HepG2 (cell line): ENCODE measurements around the gene COBL. TPM values are rescaled to one million over a fixed set of nuclear protein-coding genes. Genes with fewer than 3 reads are reported as not detected.

Experiments used
- ATAC-seq: fragments of 200-7000 bp; cut with Tn5 transposase; 3 replicates; pipeline ENCODE4 v1.9.1; 2020; ENCODE audit warnings: mild to moderate bottlenecking, moderate library complexity
- BruUV-seq: library from RNA; stranded (reverse); fragments of 400-500 nt; replicated peaks from 2 replicates; lab custom pipeline; 2021; lab: Mats Ljungman, UMichigan
- CTCF ChIA-PET: fragments of 300-600 bp; formaldehyde crosslinking; extraction: SDS; loops from one replicate; lab custom pipeline; 2021; ENCODE audit warnings: low total read pairs, inconsistent platforms, low intra/inter-chr PET ratio; lab: Yijun Ruan, JAX
- POLR2A ChIA-PET: fragments of 350-600 bp; sonication (Branson Sonifier 250); formaldehyde crosslinking; loops from one replicate; lab custom pipeline; 2020; ENCODE audit warnings: antibody characterized with exemption, inconsistent platforms; lab: Yijun Ruan, JAX
- DNase-seq: peaks from one replicate; pipeline ENCODE4 v3.0.0-alpha.2; 2015; ENCODE audit warnings: low spot score
- FAIRE-seq: peaks from 3 replicates; lab custom pipeline; 2011; peaks lifted over from hg19 to GRCh38; lab: Jason Lieb, UNC
- H2AFZ ChIP-seq: one replicate; pipeline ENCODE4 v1.6.1; 2011; ENCODE audit warnings: low read length, inconsistent platforms
- H3K27ac ChIP-seq: fragments of 300-600 bp; 3 replicates; pipeline ENCODE4 v1.8.0; 2011; ENCODE audit warnings: mixed run types, mild to moderate bottlenecking, mixed read lengths, low read length, inconsistent platforms; ENCODE audit not compliant: insufficient read depth; ENCODE audit errors: extremely low read length
- H3K27me3 ChIP-seq, 2 experiments: fragments of 200-600 bp in 1 of 2; 2 replicates in 1 of 2; 3 replicates in 1 of 2; pipeline versions ENCODE4 v1.6.0 to v1.8.0; 2011; ENCODE audit warnings: low read length in 2 of 2, mild to moderate bottlenecking in 2 of 2, moderate library complexity in 2 of 2, inconsistent platforms in 1 of 2; ENCODE audit not compliant: insufficient read depth in 2 of 2, control insufficient read depth in 1 of 2
- H3K36me3 ChIP-seq, 2 experiments: fragments of 200-600 bp in 1 of 2; replicated peaks in 1 of 2; 2 replicates in 1 of 2; 3 replicates in 1 of 2; pipeline versions ENCODE4 v1.5.1 to v1.8.0; 2011; ENCODE audit warnings: low read length in 2 of 2, inconsistent platforms in 1 of 2; ENCODE audit not compliant: insufficient read depth in 2 of 2, control insufficient read depth in 1 of 2
- H3K4me1 ChIP-seq: 2 replicates; pipeline ENCODE4 v1.5.1; 2012; ENCODE audit warnings: low read length, inconsistent platforms; ENCODE audit not compliant: insufficient read depth
- H3K4me2 ChIP-seq: 2 replicates; pipeline ENCODE4 v1.6.0; 2011; ENCODE audit warnings: low read depth, low read length, inconsistent platforms
- H3K4me3 ChIP-seq, 3 experiments: fragments of 200-600 bp in 1 of 3; sonication (generic), shearing (Covaris generic) in 1 of 3; replicated peaks in 1 of 3; 2 replicates each; pipeline ENCODE4 v1.5.1; 2011 to 2016; ENCODE audit warnings: low read length in 3 of 3, inconsistent platforms in 2 of 3, low read depth in 2 of 3, mild to moderate bottlenecking in 2 of 3, control low read depth in 1 of 3, mixed read lengths in 1 of 3; ENCODE audit not compliant: insufficient read depth in 1 of 3
- H3K79me2 ChIP-seq: one replicate; pipeline ENCODE4 v1.6.1; 2011; ENCODE audit warnings: low read length, inconsistent platforms; ENCODE audit not compliant: insufficient read depth
- H3K9ac ChIP-seq: 2 replicates; pipeline ENCODE4 v1.6.0; 2011; ENCODE audit warnings: mild to moderate bottlenecking, low read depth, low read length, inconsistent platforms; ENCODE audit not compliant: insufficient read depth
- H3K9me3 ChIP-seq: 2 replicates; pipeline ENCODE4 v1.5.1; 2012; ENCODE audit warnings: mild to moderate bottlenecking, low read length
- H4K20me1 ChIP-seq: 2 replicates; pipeline ENCODE4 v1.6.0; 2011; ENCODE audit warnings: inconsistent platforms, mild to moderate bottlenecking, low read length, moderate library complexity; ENCODE audit not compliant: insufficient read depth
- ATF7 ChIP-seq, 2 experiments: fragments of 450-650 bp in 1 of 2; sonication (generic) in 1 of 2; formaldehyde crosslinking in 1 of 2; IDR thresholded peaks; 2 replicates each; pipeline versions ENCODE4 v1.4.0 to v1.6.1; 2016 to 2020; ENCODE audit warnings: antibody characterized with exemption in 1 of 2, mild to moderate bottlenecking in 1 of 2, missing genetic modification reagents in 1 of 2
- CBX5 ChIP-seq: sonication (generic); formaldehyde crosslinking; IDR thresholded peaks from 2 replicates; pipeline ENCODE4 v1.4.0; 2020; ENCODE audit warnings: missing genetic modification reagents, borderline replicate concordance
- KAT8 ChIP-seq: IDR thresholded peaks from 2 replicates; pipeline ENCODE4 v1.6.1; 2016; ENCODE audit warnings: missing genetic modification reagents, missing compliant biosample characterization
- KLF12 ChIP-seq: sonication (generic); formaldehyde crosslinking; IDR thresholded peaks from 2 replicates; pipeline ENCODE4 v1.4.0; 2020; ENCODE audit warnings: missing genetic modification reagents, borderline replicate concordance
- RARA ChIP-seq: IDR thresholded peaks from 2 replicates; pipeline ENCODE4 v1.6.1; 2016; ENCODE audit warnings: missing genetic modification reagents, missing compliant biosample characterization
- SNAPC2 ChIP-seq: sonication (generic); formaldehyde crosslinking; IDR thresholded peaks from 2 replicates; pipeline ENCODE4 v1.8.1; 2022; ENCODE audit warnings: mild to moderate bottlenecking, missing genetic modification reagents
- ZBTB7A ChIP-seq: sonication (generic); formaldehyde crosslinking; IDR thresholded peaks from 2 replicates; pipeline ENCODE4 v1.8.0; 2022; ENCODE audit warnings: mild to moderate bottlenecking, missing genetic modification reagents
- ZNF431 ChIP-seq: sonication (generic); formaldehyde crosslinking; IDR thresholded peaks from 2 replicates; pipeline ENCODE4 v1.9.0; 2022; ENCODE audit warnings: missing genetic modification reagents, low read depth, mild to moderate bottlenecking, borderline replicate concordance
- WGBS: methylation state at CpG from one replicate; pipeline ENCODE4 v1.1.6; 2017; ENCODE audit warnings: low lambda C conversion rate; 5-methylcytosine and 5-hydroxymethylcytosine counted together
- in situ Hi-C: cut with HindIII; loops from 2 replicates; pipeline ENCODE4 v1.10.0; 2017; ENCODE audit warnings: low pct_unique_long_range_greater_than_20kb; ENCODE audit not compliant: extremely low pct_ligation_motif_present
- intact Hi-C: fragments of 100-400 bp; cut with micrococcal nuclease; formaldehyde crosslinking; loops from one replicate; pipeline ENCODE4 v1.10.0; 2022; ENCODE audit not compliant: unreplicated experiment
- polyA plus RNA-seq, 8 experiments: library from polyadenylated mRNA; depleted of rRNA in 3 of 8; stranded (reverse) in 7 of 8; unstranded in 1 of 8; fragments of >200 nt; fragmentation: Illumina TruSeq in 4 of 8; extraction: Trizol in 4 of 8; gene quantifications; 2 replicates each; pipeline versions ENCODE4 v1.2.1 to v1.2.3, GENCODE V29; 2011 to 2016; ENCODE audit warnings: low read depth in 4 of 8, missing spikeins in 1 of 8, mixed read lengths in 1 of 8; ENCODE audit not compliant: insufficient read depth in 1 of 8
- total RNA-seq, 5 experiments: library from RNA; depleted of rRNA; stranded (reverse); fragments of >200 nt; fragmentation: Illumina TruSeq; extraction: Trizol; gene quantifications; 2 replicates each; pipeline ENCODE4 v1.2.3, GENCODE V29; 2016; ENCODE audit warnings: low read depth in 1 of 5
- TF ChIP-seq, protein P1 (sequence below): fragments of 450-650 bp; IDR thresholded peaks from 2 replicates; pipeline ENCODE4 v1.6.1; 2016

COBL gene
- total and polyA plus RNA-seq, 2 of the 13 experiments (the other 11 are each of a cell fraction or from before 2014, with no cell fraction given): 3.8 to 4.9 TPM

DNA sequence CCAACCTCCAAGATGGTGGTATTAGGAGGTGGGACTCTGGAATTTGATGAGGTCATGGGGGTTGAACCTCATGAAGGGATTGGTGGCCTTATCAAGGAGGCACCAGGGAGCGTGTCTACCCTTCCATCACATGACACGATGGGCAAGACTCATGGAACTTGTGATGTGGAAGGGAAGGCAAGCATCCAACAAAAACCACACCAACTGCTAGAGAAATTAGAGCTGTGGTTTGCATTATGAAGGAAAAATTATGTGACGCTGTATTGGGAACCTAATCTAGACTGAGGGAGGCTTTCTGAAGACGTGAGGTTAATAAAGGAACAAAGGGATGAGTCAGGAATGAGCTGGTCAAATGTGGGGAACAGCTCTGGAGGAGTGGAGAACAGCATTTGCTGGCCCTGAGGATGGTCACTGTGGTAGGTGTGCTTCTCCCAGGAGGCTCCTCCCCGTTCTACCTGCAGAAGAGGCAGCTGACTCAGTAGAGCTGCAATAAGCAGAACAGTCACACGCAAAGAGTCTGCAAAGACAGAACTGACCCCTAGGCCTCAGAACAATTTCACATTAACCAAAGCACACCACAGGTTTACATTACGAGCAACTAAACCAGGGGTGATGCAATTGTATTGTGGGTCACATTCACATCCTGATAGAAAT lies 297.3 kb downstream of the COBL start:
- BruUV-seq: no TSS peak
- no peaks in the 10 kb centered on the region for H3K27me3 ChIP-seq
- H3K27ac ChIP-seq: no peak overlapping the region
- ChIA-PET CTCF (no interaction called here), POLR2A (no interaction called here)
- no peak overlapping the region for H3K4me2 ChIP-seq
- no peak for DNase-seq
- 86% methylated on average over 7 of the region's 7 CpGs for WGBS
- in situ Hi-C loops (no loop called here), intact Hi-C loops (no loop called here)
- H4K20me1 ChIP-seq: no peaks in the 10 kb centered on the region
- peaks cover 11% of the 10 kb centered on the region for H3K4me1 ChIP-seq
- TF ChIP-seq KLF12 (CRISPR knock-in tag) (no peak), ZNF431 (CRISPR knock-in tag) (no peak), CBX5 (CRISPR knock-in tag) (no peak), ZBTB7A (no peak), RARA (CRISPR knock-in tag) (no peak)
- H3K4me3 ChIP-seq: no peak overlapping the region
- no peak overlapping the region for H2AFZ ChIP-seq
- no peak for FAIRE-seq
- no peaks in the 10 kb centered on the region for H3K36me3 ChIP-seq
- no peak overlapping the region for H3K9ac ChIP-seq
- no peaks in the 10 kb centered on the region for H3K79me2 ChIP-seq
- ATAC-seq: no peak
- H3K9me3 ChIP-seq: no peaks in the 10 kb centered on the region

GRCh38 chr7:51017576-51018535 lies 298.8 kb downstream of the COBL start:
- DNase-seq (no peak), FAIRE-seq (no peak), ATAC-seq (no peak)
- Histone ChIP-seq H3K79me2 (no peaks in the 10 kb centered on the region), H3K4me1 (peaks cover 11% of the 10 kb centered on the region), H3K4me2 (no peak overlapping the region), H3K27ac (no peak overlapping the region), H4K20me1 (no peaks in the 10 kb centered on the region), H3K9ac (no peak overlapping the region), H2AFZ (no peak overlapping the region), H3K9me3 (no peaks in the 10 kb centered on the region), H3K4me3 (no peak overlapping the region), H3K36me3 (no peaks in the 10 kb centered on the region), H3K27me3 (0 out of 5 replicates have a peak, but pooled peaks cover 0 to 7% of the 10 kb centered on the region in 2 experiments)
- TF ChIP-seq ATF7 (IDR thresholded peaks at IDR 0.05) (no peak), ATF7 (CRISPR knock-in tag; IDR thresholded peaks at IDR 0.05) (no peak), SNAPC2 (no peak), KAT8 (no peak)
- TF ChIP-seq, protein P1, sequence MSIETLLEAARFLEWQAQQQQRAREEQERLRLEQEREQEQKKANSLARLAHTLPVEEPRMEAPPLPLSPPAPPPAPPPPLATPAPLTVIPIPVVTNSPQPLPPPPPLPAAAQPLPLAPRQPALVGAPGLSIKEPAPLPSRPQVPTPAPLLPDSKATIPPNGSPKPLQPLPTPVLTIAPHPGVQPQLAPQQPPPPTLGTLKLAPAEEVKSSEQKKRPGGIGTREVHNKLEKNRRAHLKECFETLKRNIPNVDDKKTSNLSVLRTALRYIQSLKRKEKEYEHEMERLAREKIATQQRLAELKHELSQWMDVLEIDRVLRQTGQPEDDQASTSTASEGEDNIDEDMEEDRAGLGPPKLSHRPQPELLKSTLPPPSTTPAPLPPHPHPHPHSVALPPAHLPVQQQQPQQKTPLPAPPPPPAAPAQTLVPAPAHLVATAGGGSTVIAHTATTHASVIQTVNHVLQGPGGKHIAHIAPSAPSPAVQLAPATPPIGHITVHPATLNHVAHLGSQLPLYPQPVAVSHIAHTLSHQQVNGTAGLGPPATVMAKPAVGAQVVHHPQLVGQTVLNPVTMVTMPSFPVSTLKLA: peak; percentile 46; the same call in 1 of the 2 replicates
- no TSS peak for BruUV-seq
- CTCF ChIA-PET: no interaction called here
- 94% methylated on average over 15 of the region's 16 CpGs for whole genome bisulfite sequencing
- POLR2A ChIA-PET: no interaction called here
- intact Hi-C loops: no loop called here
- in situ Hi-C loops: no loop called here
